Measurements from ENCODE around the gene NPC1.

- no peak for TF ChIP-seq CTCF (IDR thresholded peaks at IDR 0.05)
- no peak for TF ChIP-seq POLR2A (IDR thresholded peaks at IDR 0.05)
Observed at GRCh38 chr18:23532848-23533247, 53.5 kb downstream of the NPC1 start.
